Gastrocnemius medialis (tissue), 4 donors: Measurements from ENCODE around the gene LPCAT1.

ENCODE experiments used
- CTCF ChIP-seq, 5 experiments: fragments of 450-650 bp in 3 of 5; fragments of 200-600 bp in 2 of 5; sonication (generic) in 2 of 5; IDR thresholded peaks in 4 of 5; conservative IDR thresholded peaks in 1 of 5; 1 replicate in 4 of 5; 2 replicates in 1 of 5; pipeline ENCODE4 v1.5.1; 2016 to 2019; ENCODE audit warnings: antibody characterized with exemption in 5 of 5, mild to moderate bottlenecking in 3 of 5, moderate library complexity in 3 of 5
- POLR2A ChIP-seq, 2 donors: fragments of 450-650 bp; IDR thresholded peaks; one replicate each; pipeline ENCODE4 v1.6.1; 2017; ENCODE audit warnings: antibody characterized with exemption in 2 of 2, mild to moderate bottlenecking in 2 of 2, moderate library complexity in 2 of 2

- no peak for TF ChIP-seq POLR2A (IDR thresholded peaks at IDR 0.05)
- no peak for TF ChIP-seq CTCF (IDR thresholded peaks at IDR 0.05 in 4 of 5, conservative IDR thresholded peaks at IDR 0.05 in 1 of 5)
Observed at GRCh38 chr5:1525624-1526189, 1.9 kb upstream of the LPCAT1 start.
